ENCODE measurements around the gene CLDN24.

The CLDN24 gene

DNA sequence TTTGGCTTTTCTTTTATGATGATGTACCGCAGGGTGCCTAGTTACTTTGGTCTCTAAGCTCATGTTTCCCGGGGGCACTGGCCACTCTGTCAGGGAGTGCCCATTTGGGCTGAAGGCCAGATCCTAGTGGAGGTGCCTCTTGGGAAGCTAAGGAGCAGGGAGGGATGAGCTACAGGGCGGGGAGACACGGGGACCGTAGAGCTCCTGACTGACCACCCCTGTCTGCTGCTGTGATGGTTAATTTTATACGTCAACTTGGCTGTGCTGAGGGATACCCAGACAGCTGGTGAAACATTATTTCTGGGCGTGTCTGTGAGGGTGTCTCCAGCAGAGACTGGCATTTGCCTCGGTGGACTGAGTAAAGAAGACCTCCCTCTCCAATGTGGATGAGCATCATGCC is 24.9 kb upstream of the CLDN24 start:
- H3K4me1 ChIP-seq (ENCODE audit: control insufficient read depth, insufficient read depth, low read length) = peaks cover 2% of the 10 kb centered on the region
- H3K27ac ChIP-seq (ENCODE audit: low read length) = no peak overlapping the region
- H3K4me3 ChIP-seq (ENCODE audit: low read length in 2 of 2) = no peak overlapping the region
- H3K27me3 ChIP-seq (ENCODE audit: control insufficient read depth in 1 of 2, insufficient read depth in 2 of 2, low read length in 2 of 2) = peaks cover 5 to 8% of the 10 kb centered on the region in 2 donors
- H3K9ac ChIP-seq (ENCODE audit: low read length in 2 of 2) = no peak overlapping the region
- no peaks in the 10 kb centered on the region for H3K9me3 ChIP-seq (ENCODE audit: control insufficient read depth in 2 of 2, low read length in 2 of 2)
- no peaks in the 10 kb centered on the region for H3K36me3 ChIP-seq (ENCODE audit: control insufficient read depth in 2 of 2, insufficient read depth in 2 of 2, low read length in 2 of 2)

DNA sequence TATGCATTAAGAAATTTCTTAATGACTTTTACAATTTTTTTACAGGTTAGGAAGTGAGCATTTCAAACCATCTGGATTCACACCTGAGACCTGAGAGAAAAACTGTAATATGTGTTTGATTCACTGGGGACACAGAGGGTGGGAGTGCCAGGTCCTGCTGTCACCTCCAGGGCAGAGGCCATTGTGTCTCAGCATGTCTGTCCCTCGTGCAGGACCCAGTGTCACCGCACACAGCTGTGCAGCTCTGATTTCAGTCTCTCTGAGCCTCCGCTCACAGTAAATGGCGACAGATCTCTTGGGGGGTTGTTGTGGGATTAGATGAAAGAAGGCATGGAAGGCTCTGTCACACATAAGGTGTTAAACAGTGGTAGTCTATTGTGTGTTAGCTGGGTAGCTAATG is 23.0 kb upstream of the CLDN24 start:
- Histone ChIP-seq H3K27me3 (ENCODE audit: control insufficient read depth in 1 of 2, insufficient read depth in 2 of 2, low read length in 2 of 2) (peaks cover 3 to 8% of the 10 kb centered on the region in 2 donors), H3K27ac (ENCODE audit: low read length) (no peak overlapping the region), H3K9ac (ENCODE audit: low read length in 2 of 2) (no peak overlapping the region), H3K36me3 (ENCODE audit: control insufficient read depth in 2 of 2, insufficient read depth in 2 of 2, low read length in 2 of 2) (no peaks in the 10 kb centered on the region), H3K4me1 (ENCODE audit: control insufficient read depth, insufficient read depth, low read length) (peaks cover 2% of the 10 kb centered on the region), H3K9me3 (ENCODE audit: control insufficient read depth in 2 of 2, low read length in 2 of 2) (no peaks in the 10 kb centered on the region), H3K4me3 (ENCODE audit: low read length in 2 of 2) (no peak overlapping the region)

DNA sequence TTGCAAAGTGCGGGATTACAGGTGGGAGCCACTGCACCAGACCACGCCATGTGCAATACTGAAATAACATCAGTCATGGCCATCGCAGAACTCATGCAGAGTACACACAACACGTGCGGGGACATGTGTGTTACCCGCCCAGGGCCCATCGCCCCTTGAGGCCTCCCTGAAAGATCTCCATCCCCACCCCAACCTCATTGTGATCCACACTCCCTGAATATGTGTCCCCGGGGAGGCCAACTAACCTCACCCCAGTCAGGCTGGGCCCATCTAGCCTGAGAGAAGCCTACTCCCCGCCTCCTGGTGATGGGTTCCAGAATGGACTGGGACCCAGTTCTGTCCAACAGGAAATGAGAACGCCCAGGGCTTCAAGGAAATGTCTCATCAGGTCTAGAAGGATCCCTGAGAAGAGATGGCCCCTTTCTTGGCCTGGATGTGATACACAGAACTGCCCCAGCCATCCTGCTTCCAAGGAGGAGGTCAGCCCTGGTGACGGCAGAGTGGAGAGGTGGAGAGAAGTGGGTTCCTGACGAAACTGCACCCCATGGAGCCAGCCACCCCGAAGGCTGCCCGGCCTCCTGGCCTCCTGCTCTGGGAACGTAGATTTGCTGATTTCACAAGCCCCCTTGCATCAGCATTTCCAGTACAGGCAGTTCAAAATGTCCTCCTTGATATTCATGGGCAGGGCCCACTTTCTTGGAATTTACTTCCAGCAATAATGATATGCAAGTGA is 22.5 kb upstream of the CLDN24 start:
- Histone ChIP-seq H3K27ac (ENCODE audit: low read length) (no peak overlapping the region), H3K36me3 (ENCODE audit: control insufficient read depth in 2 of 2, insufficient read depth in 2 of 2, low read length in 2 of 2) (no peaks in the 10 kb centered on the region), H3K9me3 (ENCODE audit: control insufficient read depth in 2 of 2, low read length in 2 of 2) (no peaks in the 10 kb centered on the region), H3K4me3 (ENCODE audit: low read length in 2 of 2) (no peak overlapping the region), H3K27me3 (ENCODE audit: control insufficient read depth in 1 of 2, insufficient read depth in 2 of 2, low read length in 2 of 2) (peaks cover 3 to 8% of the 10 kb centered on the region in 2 donors), H3K4me1 (ENCODE audit: control insufficient read depth, insufficient read depth, low read length) (peaks cover 2% of the 10 kb centered on the region), H3K9ac (ENCODE audit: low read length in 2 of 2) (no peak overlapping the region)

DNA sequence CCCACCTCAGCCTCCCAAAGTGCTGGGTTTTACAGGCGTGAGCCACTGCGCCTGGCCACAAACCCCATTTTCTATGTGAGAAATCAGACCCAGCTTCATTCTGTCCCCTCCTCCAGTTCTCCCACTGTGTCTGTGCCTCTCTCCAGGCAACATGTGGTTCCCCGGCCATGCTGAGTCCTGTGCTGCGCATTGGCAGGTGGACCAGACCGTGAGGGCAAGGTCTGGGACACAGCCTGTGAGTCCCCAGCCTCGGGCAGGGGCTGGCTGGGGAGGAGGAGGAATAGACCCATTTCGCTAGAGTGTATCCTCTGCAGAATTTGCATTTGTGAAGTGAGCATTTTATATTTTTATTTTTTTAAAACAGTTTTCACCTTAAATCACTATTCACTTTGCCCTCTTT is 21.5 kb upstream of the CLDN24 start:
- no peak overlapping the region for H3K27ac ChIP-seq (ENCODE audit: low read length)

DNA sequence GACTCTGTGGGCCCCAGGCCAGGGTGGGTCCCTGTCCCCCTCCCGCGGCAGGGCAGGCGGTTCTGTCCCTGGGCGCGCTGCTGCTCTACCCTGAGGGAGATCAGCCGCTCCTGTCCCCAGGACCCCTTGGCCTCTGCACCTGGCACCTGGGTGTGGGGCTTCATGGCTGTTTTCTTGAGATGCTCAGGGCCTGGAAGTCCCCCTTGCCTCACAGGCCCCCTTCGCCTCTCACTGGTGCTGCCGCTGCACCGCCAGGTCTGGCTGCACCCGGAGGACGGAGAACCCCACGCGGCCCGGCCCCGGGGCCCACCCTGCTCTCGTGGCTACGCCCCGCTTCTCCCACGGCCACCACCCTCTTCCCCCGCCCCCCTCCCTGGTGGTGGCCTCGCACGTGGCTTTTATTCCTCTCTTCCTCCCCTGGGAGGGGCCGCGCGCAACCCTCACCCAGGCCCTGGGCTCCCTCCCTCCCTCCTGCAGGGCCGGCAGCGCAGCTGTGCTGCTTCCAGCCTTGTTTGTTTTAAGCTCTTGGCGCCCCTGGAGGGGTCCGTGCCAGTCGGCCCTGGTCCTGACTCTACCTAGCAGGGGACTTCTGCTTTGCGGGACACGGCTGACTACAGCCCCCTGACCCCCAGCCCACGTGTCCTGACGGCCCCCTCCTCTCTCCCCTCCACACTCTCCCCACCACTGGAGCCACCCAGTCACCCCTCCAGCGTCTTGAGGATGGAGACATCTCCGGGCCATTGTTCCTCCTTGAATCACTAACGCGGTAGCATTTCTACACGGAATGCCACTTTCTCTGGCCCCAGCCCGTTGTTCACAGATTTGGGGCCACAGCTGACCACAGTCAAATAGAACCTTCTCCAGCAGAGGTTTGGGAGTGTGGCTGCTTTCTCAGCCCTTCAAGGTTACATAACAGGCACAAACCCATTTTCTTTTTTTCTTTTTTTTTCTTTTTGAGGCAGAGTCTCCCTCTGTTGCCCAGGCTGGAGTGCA is 20.6 kb upstream of the CLDN24 start:
- H3K4me1 ChIP-seq (ENCODE audit: control insufficient read depth, insufficient read depth, low read length) = no peaks in the 10 kb centered on the region
- no peak overlapping the region for H3K9ac ChIP-seq (ENCODE audit: low read length in 2 of 2)
- H3K9me3 ChIP-seq (ENCODE audit: control insufficient read depth in 2 of 2, low read length in 2 of 2) = no peaks in the 10 kb centered on the region
- no peaks in the 10 kb centered on the region for H3K36me3 ChIP-seq (ENCODE audit: control insufficient read depth in 2 of 2, insufficient read depth in 2 of 2, low read length in 2 of 2)
- no peak overlapping the region for H3K27ac ChIP-seq (ENCODE audit: low read length)
- no peak overlapping the region for H3K4me3 ChIP-seq (ENCODE audit: low read length in 2 of 2)
- peaks cover 3 to 8% of the 10 kb centered on the region in 2 donors for H3K27me3 ChIP-seq (ENCODE audit: control insufficient read depth in 1 of 2, insufficient read depth in 2 of 2, low read length in 2 of 2)

More for the DNA sequence above, 21.5 kb upstream of the CLDN24 start:
- no peaks in the 10 kb centered on the region for H3K36me3 ChIP-seq (ENCODE audit: control insufficient read depth in 2 of 2, insufficient read depth in 2 of 2, low read length in 2 of 2)
- H3K4me3 ChIP-seq (ENCODE audit: low read length in 2 of 2) = no peak overlapping the region
- H3K27me3 ChIP-seq (ENCODE audit: control insufficient read depth in 1 of 2, insufficient read depth in 2 of 2, low read length in 2 of 2) = peaks cover 6 to 8% of the 10 kb centered on the region in 2 donors
- peaks cover 2% of the 10 kb centered on the region for H3K4me1 ChIP-seq (ENCODE audit: control insufficient read depth, insufficient read depth, low read length)
- no peaks in the 10 kb centered on the region for H3K9me3 ChIP-seq (ENCODE audit: control insufficient read depth in 2 of 2, low read length in 2 of 2)
- no peak overlapping the region for H3K9ac ChIP-seq (ENCODE audit: low read length in 2 of 2)

DNA sequence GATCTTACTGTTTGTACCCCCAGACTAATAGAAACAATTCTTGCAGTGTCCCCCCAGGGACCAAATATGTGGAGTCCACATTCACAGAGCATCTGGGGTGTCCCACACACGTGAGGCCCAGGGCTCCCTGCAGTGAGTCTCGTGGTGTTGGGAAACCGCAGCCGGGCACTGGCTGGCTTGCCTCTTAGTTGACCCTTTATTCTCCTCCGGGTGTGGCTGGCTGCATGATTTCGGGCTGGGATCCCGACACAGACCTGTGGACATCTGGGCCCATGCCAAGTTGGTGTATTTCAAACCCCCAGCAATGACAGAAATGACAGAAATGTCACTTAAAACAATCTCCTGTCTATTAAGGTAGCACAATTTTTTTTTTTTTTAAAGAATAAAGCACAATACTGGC is 15.6 kb upstream of the CLDN24 start:
- peaks cover 3 to 8% of the 10 kb centered on the region in 2 donors for H3K27me3 ChIP-seq (ENCODE audit: control insufficient read depth in 1 of 2, insufficient read depth in 2 of 2, low read length in 2 of 2)
- H3K4me1 ChIP-seq (ENCODE audit: control insufficient read depth, insufficient read depth, low read length) = no peaks in the 10 kb centered on the region
- no peak overlapping the region for H3K4me3 ChIP-seq (ENCODE audit: low read length in 2 of 2)
- H3K9ac ChIP-seq (ENCODE audit: low read length in 2 of 2) = no peak overlapping the region
- no peaks in the 10 kb centered on the region for H3K36me3 ChIP-seq (ENCODE audit: control insufficient read depth in 2 of 2, insufficient read depth in 2 of 2, low read length in 2 of 2)
- no peaks in the 10 kb centered on the region for H3K9me3 ChIP-seq (ENCODE audit: control insufficient read depth in 2 of 2, low read length in 2 of 2)
- no peak overlapping the region for H3K27ac ChIP-seq (ENCODE audit: low read length)

DNA sequence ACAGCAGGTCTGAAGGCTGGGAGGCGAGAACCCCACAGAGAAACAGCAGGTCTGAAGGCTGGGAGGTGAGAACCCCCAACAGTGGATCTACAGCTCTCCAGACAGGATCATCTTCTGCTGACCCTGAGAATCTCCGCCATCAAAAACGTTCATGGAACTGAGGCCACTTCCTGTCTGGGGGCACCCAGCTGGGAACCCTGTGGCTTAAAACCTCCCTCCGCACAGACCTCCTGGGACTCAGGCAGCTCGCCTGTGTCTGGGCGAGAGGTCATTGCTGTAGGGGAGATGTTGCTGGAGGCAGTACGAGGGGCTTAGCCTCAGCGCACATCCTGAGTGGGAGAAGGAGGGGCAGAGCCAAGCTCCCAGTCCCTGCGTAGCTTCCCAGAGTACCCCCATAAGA is 15.1 kb upstream of the CLDN24 start:
- no peak overlapping the region for H3K4me3 ChIP-seq (ENCODE audit: low read length in 2 of 2)
- no peaks in the 10 kb centered on the region for H3K36me3 ChIP-seq (ENCODE audit: control insufficient read depth in 2 of 2, insufficient read depth in 2 of 2, low read length in 2 of 2)
- H3K9me3 ChIP-seq (ENCODE audit: control insufficient read depth in 2 of 2, low read length in 2 of 2) = no peaks in the 10 kb centered on the region

DNA sequence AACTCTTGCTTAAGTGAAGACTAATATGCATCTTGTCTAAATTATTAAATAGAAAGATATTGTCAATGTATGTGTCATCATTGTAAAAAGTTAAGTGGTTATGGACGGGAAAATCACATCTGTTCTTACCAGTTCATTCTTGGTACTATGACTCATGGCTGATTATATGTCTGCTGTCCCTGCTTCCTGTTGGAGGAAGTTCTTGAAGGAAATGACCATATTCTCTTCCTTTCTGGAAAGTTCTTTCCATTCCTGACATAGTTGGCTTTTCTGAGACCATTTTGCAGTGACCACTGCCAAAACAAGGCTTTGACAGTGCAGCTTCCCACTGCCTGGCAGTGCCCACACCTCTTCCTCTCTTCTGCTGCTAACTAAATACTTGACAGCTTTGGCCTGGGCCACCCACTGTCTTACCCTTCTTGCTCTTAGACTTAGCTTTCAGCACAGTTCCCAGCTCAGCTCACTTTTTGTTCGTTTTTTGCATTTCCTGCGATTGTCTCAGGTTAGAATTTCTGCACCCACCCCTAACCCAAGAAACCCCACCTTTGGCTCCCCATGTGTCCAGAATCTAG is 13.2 kb upstream of the CLDN24 start:
- Histone ChIP-seq H3K4me1 (ENCODE audit: control insufficient read depth, insufficient read depth, low read length) (no peaks in the 10 kb centered on the region), H3K27me3 (ENCODE audit: control insufficient read depth in 1 of 2, insufficient read depth in 2 of 2, low read length in 2 of 2) (peaks cover 0 to 8% of the 10 kb centered on the region in 2 donors), H3K9me3 (ENCODE audit: control insufficient read depth in 2 of 2, low read length in 2 of 2) (no peaks in the 10 kb centered on the region), H3K36me3 (ENCODE audit: control insufficient read depth in 2 of 2, insufficient read depth in 2 of 2, low read length in 2 of 2) (no peaks in the 10 kb centered on the region), H3K9ac (ENCODE audit: low read length in 2 of 2) (no peak overlapping the region), H3K27ac (ENCODE audit: low read length) (no peak overlapping the region), H3K4me3 (ENCODE audit: low read length in 2 of 2) (no peak overlapping the region)

More for the DNA sequence above, 15.1 kb upstream of the CLDN24 start:
- Histone ChIP-seq H3K27ac (ENCODE audit: low read length) (no peak overlapping the region), H3K9ac (ENCODE audit: low read length in 2 of 2) (no peak overlapping the region), H3K4me1 (ENCODE audit: control insufficient read depth, insufficient read depth, low read length) (no peaks in the 10 kb centered on the region), H3K27me3 (ENCODE audit: control insufficient read depth in 1 of 2, insufficient read depth in 2 of 2, low read length in 2 of 2) (peaks cover 0 to 8% of the 10 kb centered on the region in 2 donors)

DNA sequence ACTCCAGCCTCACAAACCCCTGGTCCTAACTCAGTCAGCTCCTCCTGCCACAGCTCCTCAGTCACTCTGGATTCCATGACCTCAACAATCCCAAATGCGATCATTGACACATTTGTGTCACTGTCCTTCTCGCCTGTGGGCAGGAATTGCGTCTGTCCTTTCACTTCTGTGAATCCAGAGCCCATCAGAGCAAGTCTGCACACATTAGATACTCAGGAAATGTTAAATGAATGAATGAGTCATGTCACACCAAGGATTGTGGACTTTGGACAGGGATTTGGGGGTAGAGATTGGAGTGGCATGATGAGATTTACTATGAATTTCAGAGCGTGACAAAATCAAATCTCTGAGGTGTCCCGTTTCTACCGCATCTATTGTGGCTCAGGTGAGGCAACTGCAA is 11.8 kb upstream of the CLDN24 start:
- Histone ChIP-seq H3K9me3 (ENCODE audit: control insufficient read depth in 2 of 2, low read length in 2 of 2) (peaks cover 0 to 2% of the 10 kb centered on the region in 2 donors), H3K27ac (ENCODE audit: low read length) (no peak overlapping the region), H3K4me3 (ENCODE audit: low read length in 2 of 2) (no peak overlapping the region), H3K4me1 (ENCODE audit: control insufficient read depth, insufficient read depth, low read length) (no peaks in the 10 kb centered on the region), H3K27me3 (ENCODE audit: control insufficient read depth in 1 of 2, insufficient read depth in 2 of 2, low read length in 2 of 2) (peaks cover 0 to 6% of the 10 kb centered on the region in 2 donors), H3K36me3 (ENCODE audit: control insufficient read depth in 2 of 2, insufficient read depth in 2 of 2, low read length in 2 of 2) (no peaks in the 10 kb centered on the region), H3K9ac (ENCODE audit: low read length in 2 of 2) (no peak overlapping the region)

DNA sequence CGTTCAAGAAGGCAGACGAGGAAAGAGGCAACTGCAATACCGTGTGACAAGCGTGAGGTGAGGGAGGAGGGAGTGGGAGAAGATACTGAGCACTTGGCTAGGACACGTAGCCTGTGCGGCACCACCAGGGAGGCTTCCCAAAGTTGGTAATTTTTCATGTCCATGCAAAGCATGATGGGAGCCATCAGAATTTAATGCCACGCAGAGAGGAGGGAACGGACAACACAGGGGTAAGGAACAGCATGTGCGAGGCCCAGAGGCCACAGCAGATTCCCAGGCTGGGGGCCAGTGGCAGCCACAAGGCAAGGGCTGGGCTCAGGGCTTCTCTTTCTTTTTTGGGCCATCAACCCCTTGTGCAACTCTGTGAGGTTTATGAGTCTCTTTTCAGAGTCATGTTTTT is 11.0 kb upstream of the CLDN24 start:
- H3K9me3 ChIP-seq (ENCODE audit: control insufficient read depth in 2 of 2, low read length in 2 of 2) = peaks cover 0 to 3% of the 10 kb centered on the region in 2 donors
- no peak overlapping the region for H3K9ac ChIP-seq (ENCODE audit: low read length in 2 of 2)
- no peaks in the 10 kb centered on the region for H3K4me1 ChIP-seq (ENCODE audit: control insufficient read depth, insufficient read depth, low read length)
- H3K36me3 ChIP-seq (ENCODE audit: control insufficient read depth in 2 of 2, insufficient read depth in 2 of 2, low read length in 2 of 2) = no peaks in the 10 kb centered on the region
- H3K27ac ChIP-seq (ENCODE audit: low read length) = no peak overlapping the region
- H3K4me3 ChIP-seq (ENCODE audit: low read length in 2 of 2) = no peak overlapping the region
- H3K27me3 ChIP-seq (ENCODE audit: control insufficient read depth in 1 of 2, insufficient read depth in 2 of 2, low read length in 2 of 2) = peaks cover 0 to 6% of the 10 kb centered on the region in 2 donors

Data from stomach smooth muscle (tissue), 2 donors.